22Rv1 (cell line): ENCODE data around the gene CABLES1.

Experiments
- ZFX ChIP-seq: fragments of 450-650 bp; IDR thresholded peaks from 2 replicates; pipeline ENCODE4 v1.6.1; 2017; ENCODE audit warnings: antibody characterized with exemption, borderline replicate concordance
- TF ChIP-seq, protein P1 (sequence below): fragments of 450-650 bp; IDR thresholded peaks from 2 replicates; pipeline ENCODE4 v1.5.1; 2017; ENCODE audit warnings: mild to moderate bottlenecking

DNA sequence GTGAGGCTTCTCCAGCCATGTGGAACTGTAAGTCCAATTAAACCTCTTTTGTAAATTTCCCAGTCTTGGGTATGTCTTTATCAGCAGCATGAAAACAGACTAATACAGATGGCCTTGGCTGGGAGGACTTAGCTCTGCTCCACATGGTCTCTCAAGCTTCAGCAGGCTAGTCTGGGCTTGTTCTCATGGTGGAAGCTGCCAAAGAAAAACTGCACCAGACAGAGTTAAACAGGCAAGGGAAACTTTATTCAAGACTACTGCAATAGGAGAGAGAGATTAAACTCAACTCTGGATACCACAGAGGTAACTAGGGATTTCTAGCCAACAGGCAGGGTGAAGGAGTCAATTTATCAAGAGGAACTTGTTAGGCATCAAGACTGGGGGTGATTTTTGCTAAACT, 142.1 kb downstream of the CABLES1 start:
- TF ChIP-seq, protein P1, sequence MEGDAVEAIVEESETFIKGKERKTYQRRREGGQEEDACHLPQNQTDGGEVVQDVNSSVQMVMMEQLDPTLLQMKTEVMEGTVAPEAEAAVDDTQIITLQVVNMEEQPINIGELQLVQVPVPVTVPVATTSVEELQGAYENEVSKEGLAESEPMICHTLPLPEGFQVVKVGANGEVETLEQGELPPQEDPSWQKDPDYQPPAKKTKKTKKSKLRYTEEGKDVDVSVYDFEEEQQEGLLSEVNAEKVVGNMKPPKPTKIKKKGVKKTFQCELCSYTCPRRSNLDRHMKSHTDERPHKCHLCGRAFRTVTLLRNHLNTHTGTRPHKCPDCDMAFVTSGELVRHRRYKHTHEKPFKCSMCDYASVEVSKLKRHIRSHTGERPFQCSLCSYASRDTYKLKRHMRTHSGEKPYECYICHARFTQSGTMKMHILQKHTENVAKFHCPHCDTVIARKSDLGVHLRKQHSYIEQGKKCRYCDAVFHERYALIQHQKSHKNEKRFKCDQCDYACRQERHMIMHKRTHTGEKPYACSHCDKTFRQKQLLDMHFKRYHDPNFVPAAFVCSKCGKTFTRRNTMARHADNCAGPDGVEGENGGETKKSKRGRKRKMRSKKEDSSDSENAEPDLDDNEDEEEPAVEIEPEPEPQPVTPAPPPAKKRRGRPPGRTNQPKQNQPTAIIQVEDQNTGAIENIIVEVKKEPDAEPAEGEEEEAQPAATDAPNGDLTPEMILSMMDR = no peak
- no peak for TF ChIP-seq ZFX
